PC-3 (cell line): ENCODE data around the gene LILRA6.
"Not testable (repeated sequence)": the region's sequence is repeated elsewhere in the genome, so short reads cannot be mapped to it uniquely, and the experiment has no call there.

Experiments
- CTCF ChIP-seq: fragments of 300-600 bp; sonication (generic); conservative IDR thresholded peaks from 2 replicates; pipeline ENCODE4 v1.5.1; 2017; ENCODE audit warnings: antibody characterized with exemption, low read depth, mild to moderate bottlenecking, low read length
- EZH2 ChIP-seq: fragments of 300-600 bp; sonication (generic); IDR thresholded peaks from one replicate; pipeline ENCODE4 v1.6.1; 2017; ENCODE audit warnings: antibody characterized with exemption, mild to moderate bottlenecking, low read length; ENCODE audit not compliant: unreplicated experiment

- TF ChIP-seq CTCF, EZH2: not testable (repeated sequence)
Measured at GRCh38 chr19:54242234-54242633, 356 bp downstream of the LILRA6 start.
